Keratinocyte (primary cell): ENCODE measurements around the gene WNT10A. TPM values are rescaled to one million over a fixed set of nuclear protein-coding genes. Genes with fewer than 3 reads are reported as not detected.

Experiments used
- DNase-seq: peaks from one replicate; pipeline ENCODE4 v3.0.0-alpha.2; 2011; ENCODE audit warnings: low read depth, missing footprints, low spot score
- FAIRE-seq: peaks from 2 replicates; lab custom pipeline; 2011; peaks lifted over from hg19 to GRCh38; lab: Jason Lieb, UNC
- H2AFZ ChIP-seq: 2 replicates; pipeline ENCODE4 v1.6.0; 2012; ENCODE audit warnings: low read length, control low read depth, inconsistent platforms; ENCODE audit not compliant: control insufficient read depth
- H3K27ac ChIP-seq: 2 replicates; pipeline ENCODE4 v1.5.1; 2011; ENCODE audit warnings: low read length; ENCODE audit not compliant: control insufficient read depth, insufficient read depth
- H3K27me3 ChIP-seq: 3 replicates; pipeline ENCODE4 v1.6.0; 2011; ENCODE audit warnings: low read length; ENCODE audit not compliant: control insufficient read depth, insufficient read depth; ENCODE audit errors: extremely low read depth
- H3K36me3 ChIP-seq, 2 experiments: 2 replicates in 1 of 2; 3 replicates in 1 of 2; pipeline ENCODE4 v1.5.1; 2011; ENCODE audit warnings: low read length in 2 of 2, mild to moderate bottlenecking in 1 of 2; ENCODE audit not compliant: control insufficient read depth in 2 of 2, insufficient read depth in 2 of 2; ENCODE audit errors: extremely low read depth in 1 of 2
- H3K4me1 ChIP-seq: 3 replicates; pipeline ENCODE4 v1.5.1; 2011; ENCODE audit warnings: low read length; ENCODE audit not compliant: control insufficient read depth, insufficient read depth; ENCODE audit errors: extremely low read depth
- H3K4me2 ChIP-seq: 3 replicates; pipeline ENCODE4 v1.6.0; 2011; ENCODE audit warnings: low read depth, low read length; ENCODE audit not compliant: control insufficient read depth, insufficient read depth; ENCODE audit errors: extremely low read depth
- H3K4me3 ChIP-seq, 3 experiments: fragments of 200-600 bp in 1 of 3; sonication (generic) in 1 of 3; 2 replicates in 2 of 3; 3 replicates in 1 of 3; pipeline ENCODE4 v1.5.1; 2011 to 2016; ENCODE audit warnings: low read length in 3 of 3, mild to moderate bottlenecking in 3 of 3, control low read depth in 2 of 3, inconsistent platforms in 1 of 3, low read depth in 1 of 3, mixed read lengths in 1 of 3, mixed run types in 1 of 3, moderate library complexity in 1 of 3; ENCODE audit not compliant: control insufficient read depth in 2 of 3, insufficient read depth in 2 of 3; ENCODE audit errors: extremely low read depth in 1 of 3
- H3K79me2 ChIP-seq: 2 replicates; pipeline ENCODE4 v1.6.0; 2012; ENCODE audit warnings: low read length; ENCODE audit not compliant: control insufficient read depth, insufficient read depth
- H3K9ac ChIP-seq: 3 replicates; pipeline ENCODE4 v1.6.0; 2011; ENCODE audit warnings: low read length; ENCODE audit not compliant: control insufficient read depth, insufficient read depth; ENCODE audit errors: extremely low read depth
- H3K9me1 ChIP-seq: 3 replicates; pipeline ENCODE4 v1.6.0; 2011; ENCODE audit warnings: low read length; ENCODE audit not compliant: control insufficient read depth, insufficient read depth; ENCODE audit errors: extremely low read depth
- H3K9me3 ChIP-seq: 2 replicates; pipeline ENCODE4 v1.5.1; 2012; ENCODE audit warnings: low read depth, low read length; ENCODE audit not compliant: control insufficient read depth
- H4K20me1 ChIP-seq: 3 replicates; pipeline ENCODE4 v1.6.0; 2011; ENCODE audit warnings: low read length; ENCODE audit not compliant: control insufficient read depth, insufficient read depth; ENCODE audit errors: extremely low read depth
- CTCF ChIP-seq, 3 experiments: IDR thresholded peaks in 1 of 3; conservative IDR thresholded peaks in 1 of 3; optimal IDR thresholded peaks in 1 of 3; 2 replicates in 2 of 3; 3 replicates in 1 of 3; pipeline versions ENCODE3 to v1.5.1; 2011; ENCODE audit warnings: low read length in 3 of 3, mild to moderate bottlenecking in 3 of 3, moderate library complexity in 2 of 3, control low read depth in 1 of 3, inconsistent platforms in 1 of 3; ENCODE audit not compliant: insufficient read depth in 2 of 3; ENCODE audit errors: extremely low read depth in 1 of 3
- EZH2 ChIP-seq: IDR thresholded peaks from one replicate; pipeline ENCODE4 v1.6.1; 2012; ENCODE audit warnings: inconsistent platforms, mild to moderate bottlenecking, low read length, moderate library complexity
- dilution Hi-C: fragments of 300-500 bp; cut with MboI; formaldehyde crosslinking; loops from one replicate; pipeline ENCODE4 v1.7.0; 2020; ENCODE audit warnings: low sequenced_read_pairs; ENCODE audit not compliant: extremely low pct_ligation_motif_present
- polyA plus RNA-seq, 5 experiments: library from polyadenylated mRNA; depleted of rRNA in 3 of 5; stranded (reverse) in 3 of 5; stranded (forward) in 1 of 5; unstranded in 1 of 5; fragments of >200 nt; gene quantifications; 1 replicate in 1 of 5; 2 replicates in 3 of 5; 3 replicates in 1 of 5; pipeline versions ENCODE4 v1.2.1 to v1.2.3, GENCODE V29; 2011 to 2012; ENCODE audit warnings: missing spikeins in 2 of 5, low read depth in 1 of 5, low replicate concordance in 1 of 5

WNT10A gene
- polyA plus RNA-seq, 1 donor (not counting 4 experiments of a cell fraction or from before 2014, with no cell fraction given), result 2.1 TPM

GRCh38 chr2:218877891-218878290 lies 2.8 kb upstream of the WNT10A start:
- DNase-seq (no peak), FAIRE-seq (no peak)
- peaks cover under 1% of the 10 kb centered on the region for H3K9me1 ChIP-seq
- dilution Hi-C loops, result no loop called here
- TF ChIP-seq EZH2, result no peak
- peaks cover 14% of the 10 kb centered on the region for H3K27me3 ChIP-seq
- no peak overlapping the region for H3K9ac ChIP-seq
- H3K4me3 ChIP-seq, result no peak overlapping the region
- H2AFZ ChIP-seq, result no peak overlapping the region
- no peak overlapping the region for H3K27ac ChIP-seq
- peaks cover 30% of the 10 kb centered on the region for H3K4me1 ChIP-seq
- no peaks in the 10 kb centered on the region for H3K9me3 ChIP-seq
- H3K79me2 ChIP-seq, result no peaks in the 10 kb centered on the region
- H3K36me3 ChIP-seq, result no peaks in the 10 kb centered on the region
- H4K20me1 ChIP-seq, result no peaks in the 10 kb centered on the region
- no peak overlapping the region for H3K4me2 ChIP-seq

DNA sequence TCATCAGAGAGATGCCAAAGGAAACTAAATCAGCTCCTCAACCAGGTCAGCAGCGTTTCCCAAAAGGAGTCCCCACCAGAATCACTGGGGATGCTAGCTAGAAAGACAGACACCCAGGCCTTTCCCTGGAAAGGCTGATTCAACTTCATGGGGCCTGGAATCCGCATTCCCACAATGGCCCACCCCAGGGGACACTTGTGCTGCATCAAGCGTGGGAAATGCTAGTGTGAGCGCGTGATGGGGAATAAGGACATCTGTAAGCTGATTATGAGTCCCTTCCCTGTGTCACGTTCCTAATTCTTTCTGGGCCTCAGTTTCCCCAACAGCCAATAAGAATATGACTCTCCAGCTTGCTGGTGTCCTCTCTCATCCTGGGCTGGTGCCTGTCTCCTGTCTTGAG lies 2.2 kb upstream of the WNT10A start:
- dilution Hi-C loops, result no loop called here
- H3K27ac ChIP-seq, result no peak overlapping the region
- H3K9me1 ChIP-seq, result peaks cover 2% of the 10 kb centered on the region
- H3K36me3 ChIP-seq, result no peaks in the 10 kb centered on the region
- no peak overlapping the region for H3K4me2 ChIP-seq
- FAIRE-seq (no peak), DNase-seq (no peak)
- H3K9ac ChIP-seq, result no peak overlapping the region
- H3K4me1 ChIP-seq, result peaks cover 35% of the 10 kb centered on the region
- H3K9me3 ChIP-seq, result no peaks in the 10 kb centered on the region
- peaks cover 10% of the 10 kb centered on the region for H3K27me3 ChIP-seq
- H3K79me2 ChIP-seq, result no peaks in the 10 kb centered on the region
- no peak overlapping the region for H2AFZ ChIP-seq
- H3K4me3 ChIP-seq, result no peak overlapping the region
- no peak for TF ChIP-seq EZH2
- TF ChIP-seq CTCF (optimal IDR thresholded peaks at IDR 0.05 in 1 of 3, IDR thresholded peaks at IDR 0.05 in 1 of 3, conservative IDR thresholded peaks at IDR 0.05 in 1 of 3; ENCODE audit: extremely low read depth in 1 of 3, insufficient read depth in 2 of 3, low read length in 3 of 3), result no peak
- H4K20me1 ChIP-seq, result no peaks in the 10 kb centered on the region
